CD4-positive, alpha-beta T cell treated with Interferon gamma for 1 hour (primary cell): ENCODE results near the gene ADAMTSL5.
"Not testable (repeated sequence)": the region's sequence is repeated elsewhere in the genome, so short reads cannot be mapped to it uniquely, and the experiment has no call there.

Source experiments
- DNase-seq: peaks from one replicate; pipeline ENCODE4 v3.0.0-alpha.2; 2020

The ADAMTSL5 gene

GRCh38 chr19:1511318-1512317 is 1.2 kb downstream of the ADAMTSL5 start:
- no peak for DNase-seq

- DNase-seq: no peak
These were observed 2.0 kb downstream of the ADAMTSL5 start for GRCh38 chr19:1510807-1511206.

DNA sequence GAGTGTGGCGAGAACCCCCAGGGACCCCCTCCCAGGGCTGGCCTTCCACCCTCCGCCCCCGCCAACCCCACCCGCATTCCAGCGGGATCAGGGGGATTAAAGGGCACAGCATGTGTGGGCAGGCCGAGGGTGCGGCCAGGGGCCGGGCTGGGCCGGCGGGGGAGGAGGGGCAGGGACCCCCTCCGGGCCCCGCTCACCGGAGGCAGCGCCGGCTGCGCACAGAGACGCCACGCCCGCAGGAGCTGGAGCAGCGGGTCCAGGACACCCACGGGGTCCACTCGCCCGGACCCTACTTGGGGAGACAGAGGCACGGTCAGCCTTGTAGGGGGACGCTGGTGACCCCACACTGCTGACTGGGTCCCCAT is 2.4 kb downstream of the ADAMTSL5 start:
- DNase-seq: no peak

- DNase-seq: no peak
These were observed 3.0 kb downstream of the ADAMTSL5 start for GRCh38 chr19:1509602-1510441.

DNA sequence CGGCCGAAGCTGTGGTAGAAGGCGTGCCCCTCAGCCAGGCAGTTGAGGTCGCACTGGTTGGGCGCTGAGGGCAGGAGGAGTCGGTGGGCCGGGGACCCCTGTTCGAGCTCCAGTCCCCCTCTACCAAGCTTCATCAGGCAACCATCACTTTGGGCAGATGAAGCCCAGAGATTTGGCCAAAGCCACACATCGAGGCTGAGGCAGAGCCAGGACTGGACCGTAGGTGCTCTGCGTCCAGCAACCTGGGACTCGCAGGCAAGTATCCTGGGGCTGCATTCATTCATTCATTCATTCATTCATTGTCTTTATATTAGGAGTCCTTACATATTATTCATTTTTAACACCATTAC is 4.3 kb downstream of the ADAMTSL5 start:
- DNase-seq: no peak

- peak; percentile 92 for DNase-seq
These were observed 4.9 kb downstream of the ADAMTSL5 start for GRCh38 chr19:1507763-1508506.

- no peak for DNase-seq
These were observed 5.6 kb downstream of the ADAMTSL5 start for GRCh38 chr19:1507192-1507660.

DNA sequence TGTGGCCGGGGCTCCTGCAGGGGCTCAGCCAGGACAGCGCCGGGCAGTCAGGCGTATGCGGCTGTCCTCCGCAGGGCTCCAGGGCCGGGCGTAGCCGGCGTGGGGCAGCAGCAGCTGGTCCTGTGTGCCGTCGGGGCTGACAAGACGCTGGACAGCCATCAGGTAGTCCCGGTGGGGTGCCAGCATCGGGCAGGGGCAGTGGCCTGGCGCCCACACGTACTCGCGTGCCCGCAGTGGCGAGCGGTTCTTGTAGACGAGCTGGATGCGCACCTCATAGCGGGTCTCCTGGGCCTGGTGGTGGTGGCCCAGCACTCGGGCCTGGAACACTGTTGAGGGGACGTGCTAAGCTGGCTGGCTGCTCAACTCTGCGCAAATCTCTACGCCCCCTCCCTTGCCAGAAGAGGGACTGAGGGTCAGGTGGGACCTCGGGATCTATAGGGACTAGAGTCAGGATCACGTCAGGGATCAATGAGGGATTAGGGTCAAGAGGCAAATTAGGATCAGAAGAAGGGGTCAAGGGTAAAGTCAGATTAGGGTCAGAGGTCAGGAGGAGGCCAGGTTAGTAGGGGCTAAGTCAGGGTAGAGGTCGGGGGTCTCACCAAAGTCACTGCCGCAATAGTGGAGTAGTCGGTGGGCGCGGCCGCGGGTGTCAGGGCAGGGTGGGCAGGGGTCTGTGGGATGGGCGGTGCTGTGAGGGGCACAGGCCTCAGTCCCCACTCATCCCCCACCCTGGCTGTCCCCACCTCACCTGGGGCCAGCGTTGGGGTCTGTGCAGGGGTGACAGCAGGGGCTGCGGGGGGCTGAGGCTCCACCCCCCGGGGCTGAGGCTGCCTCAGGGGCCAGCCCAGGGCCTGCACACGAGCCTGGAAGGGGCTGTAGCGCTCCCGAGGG is 6.6 kb downstream of the ADAMTSL5 start:
- DNase-seq: no peak

DNA sequence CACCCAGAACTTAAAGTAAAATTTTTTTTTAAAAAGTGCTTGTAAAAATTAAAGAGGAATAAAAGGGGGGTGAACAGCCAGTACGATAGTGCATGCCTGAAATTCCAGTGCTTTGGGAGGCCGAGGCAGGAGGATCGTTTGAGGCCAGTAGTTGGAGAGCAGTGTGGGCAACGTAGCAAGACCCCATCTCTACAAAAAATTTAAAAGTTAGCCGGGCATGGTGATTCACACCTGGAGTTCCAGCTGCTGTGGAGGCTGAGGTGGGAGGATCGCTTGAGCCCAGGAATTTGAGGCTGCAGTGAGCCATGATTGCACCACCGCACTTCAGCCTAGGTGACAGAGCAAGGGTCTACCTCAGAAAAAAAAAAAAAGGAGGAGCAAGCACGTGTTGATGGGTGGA is 7.8 kb downstream of the ADAMTSL5 start:
- DNase-seq: no peak

- no peak for DNase-seq
These were observed 8.7 kb downstream of the ADAMTSL5 start for GRCh38 chr19:1503925-1504773.

- DNase-seq: peak; percentile 49
These were observed 9.5 kb downstream of the ADAMTSL5 start for GRCh38 chr19:1503089-1503924.

DNA sequence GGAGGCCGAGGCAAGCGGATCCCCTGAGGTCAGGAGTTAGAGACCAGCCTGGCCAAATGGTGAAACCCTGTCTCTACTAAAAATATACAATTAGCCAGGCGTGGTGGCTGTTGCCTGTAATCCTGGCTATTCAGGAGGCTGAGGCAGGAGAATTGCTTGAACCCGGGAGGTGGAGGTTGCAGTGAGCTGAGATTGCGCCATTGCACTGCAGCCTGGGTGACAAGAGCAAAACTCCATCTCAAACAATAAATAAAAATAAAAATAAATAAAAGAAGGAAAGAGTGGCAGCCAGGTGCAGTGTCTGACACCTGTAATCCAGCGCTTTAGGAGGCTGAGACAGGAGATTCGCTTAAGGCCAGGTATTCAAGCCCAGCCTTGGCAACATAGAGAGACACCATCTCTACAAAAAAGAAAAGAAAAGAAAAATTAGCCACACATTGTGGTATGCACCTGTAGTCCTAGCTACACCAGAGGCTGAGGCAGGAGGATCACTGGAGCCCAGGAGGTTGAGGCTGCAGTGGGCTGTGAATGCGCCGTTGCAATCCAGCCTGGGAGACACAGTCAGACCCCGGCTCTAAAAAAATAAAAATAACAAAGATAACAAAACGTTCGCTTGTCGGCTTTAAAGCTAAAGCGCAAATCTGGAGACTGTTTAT is 10.3 kb downstream of the ADAMTSL5 start:
- DNase-seq: no peak

DNA sequence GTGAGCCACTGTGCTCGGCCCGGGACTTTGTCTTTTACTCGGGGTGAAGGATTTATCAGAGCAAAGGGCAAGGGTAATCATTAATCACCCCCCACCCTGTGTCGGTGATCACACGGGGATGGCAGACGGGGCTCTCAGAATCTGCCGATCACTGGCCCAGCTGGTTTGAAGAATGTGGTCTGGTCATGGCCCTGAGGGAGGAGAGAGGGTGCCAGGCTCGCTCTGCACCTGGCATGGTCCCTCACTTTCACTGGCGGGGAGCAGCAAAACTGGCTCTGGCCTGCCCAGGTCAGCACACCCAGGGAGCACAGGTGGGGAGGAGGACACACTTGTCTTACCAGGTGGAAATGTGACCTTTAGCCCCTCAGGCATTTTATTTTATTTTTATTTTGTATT is 11.6 kb downstream of the ADAMTSL5 start:
- no peak for DNase-seq

DNA sequence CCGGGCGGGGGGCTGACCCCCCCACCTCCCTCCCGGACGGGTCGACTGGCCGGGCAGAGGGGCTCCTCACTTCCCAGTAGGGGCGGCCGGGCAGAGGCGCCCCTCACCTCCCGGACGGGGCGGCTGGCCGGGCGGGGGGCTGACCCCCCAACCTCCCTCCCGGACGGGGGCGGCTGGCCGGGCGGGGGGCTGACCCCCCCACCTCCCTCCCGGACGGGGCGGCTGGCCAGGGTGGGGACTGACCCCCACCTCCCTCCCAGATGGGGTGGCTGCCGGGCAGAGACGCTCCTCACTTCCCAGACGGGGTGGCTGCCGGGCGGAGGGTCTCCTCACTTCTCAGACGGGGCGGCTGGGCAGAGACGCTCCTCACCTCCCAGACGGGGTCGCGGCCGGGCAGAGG is 13.6 kb downstream of the ADAMTSL5 start:
- DNase-seq: not testable (repeated sequence)

DNA sequence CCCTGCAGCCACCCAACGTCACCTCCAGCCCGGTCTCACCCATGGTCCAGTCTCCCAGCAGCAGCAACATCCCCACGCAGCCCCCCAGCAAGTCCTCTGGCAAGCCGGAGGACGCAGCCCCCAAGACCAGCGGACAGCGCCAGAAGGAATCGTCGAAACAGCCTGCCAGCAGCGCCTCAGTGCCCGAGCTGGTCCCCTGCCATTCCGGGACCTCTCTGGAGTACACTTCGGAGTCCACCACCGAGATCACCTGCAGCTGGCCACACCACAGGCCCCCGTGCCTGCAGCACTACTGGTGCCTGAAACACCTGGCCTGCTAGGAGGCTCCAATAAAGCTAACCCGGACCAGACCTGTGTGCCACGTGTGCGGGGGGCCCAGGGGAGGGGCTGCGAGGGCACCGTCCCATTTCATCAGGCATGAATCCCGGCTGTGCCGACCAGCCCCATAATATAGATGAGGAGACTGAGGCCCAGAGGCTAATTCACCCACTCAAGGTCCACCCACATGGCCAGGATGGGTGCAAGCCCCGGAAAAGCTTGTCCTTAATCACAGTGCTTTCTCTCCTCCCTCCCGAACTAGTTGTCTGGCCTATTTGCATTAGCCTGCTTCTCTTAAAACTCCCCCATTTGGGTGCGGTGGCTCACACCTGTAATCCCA is 15.1 kb downstream of the ADAMTSL5 start:
- no peak for DNase-seq

DNA sequence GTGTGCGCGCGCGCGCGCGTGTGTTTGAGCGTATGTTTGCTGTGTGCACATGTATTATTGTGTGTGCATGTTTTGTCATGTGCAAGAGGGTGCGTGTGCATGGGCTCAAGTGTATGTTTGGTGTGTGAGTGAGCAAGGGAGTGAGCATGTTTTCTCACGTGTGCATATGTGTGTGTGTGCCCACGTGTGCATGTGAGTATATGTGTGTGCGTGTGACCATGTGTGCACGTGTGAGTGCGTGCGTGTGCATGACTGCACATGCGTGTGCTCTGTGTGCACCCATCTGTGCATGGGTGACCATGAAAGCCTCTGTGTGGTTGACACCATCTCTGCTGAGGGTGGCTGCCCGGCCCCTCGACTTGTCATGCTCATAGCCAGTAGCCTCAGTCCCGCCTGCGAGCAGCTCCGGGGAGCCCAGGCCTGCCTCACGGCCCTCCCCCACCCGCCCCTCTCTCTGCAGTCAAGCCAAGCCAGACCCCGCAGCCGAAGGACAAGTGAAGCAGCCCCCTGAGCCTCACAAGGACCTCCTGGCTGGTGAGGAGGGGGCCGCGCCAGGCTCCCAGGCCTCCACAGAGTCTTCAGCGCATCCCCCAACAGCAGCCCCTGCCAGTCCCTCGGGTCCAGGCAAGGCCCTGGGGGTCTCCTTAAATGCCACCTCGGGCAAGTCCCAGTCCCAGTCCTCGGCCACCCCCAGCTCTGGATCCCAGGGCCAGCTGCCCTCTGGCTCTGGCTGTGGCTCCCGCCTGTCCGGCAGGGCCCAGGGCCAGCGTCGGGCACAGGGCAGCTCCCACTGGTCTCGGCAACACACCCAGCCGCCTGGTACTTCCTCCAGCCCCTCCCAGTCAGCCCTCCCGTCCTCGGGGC is 15.9 kb downstream of the ADAMTSL5 start:
- DNase-seq: no peak

GRCh38 chr19:1495799-1496713 is 16.8 kb downstream of the ADAMTSL5 start:
- DNase-seq: no peak
